Neuronal stem cell (in vitro differentiated cells): Measurements from ENCODE around the gene S100A10.

Source experiments
- DNase-seq: peaks from one replicate; pipeline ENCODE4 v3.0.0-alpha.2; 2013; ENCODE audit warnings: low spot score
- H2AFZ ChIP-seq: one replicate; pipeline ENCODE4 v1.6.1; 2013; ENCODE audit warnings: mild to moderate bottlenecking, low read length, inconsistent platforms
- H2AK5ac ChIP-seq: 2 replicates; pipeline ENCODE4 v1.6.1; 2013; ENCODE audit warnings: low read depth, mild to moderate bottlenecking, inconsistent platforms, low read length, moderate library complexity, mixed read lengths
- H2BK120ac ChIP-seq: 2 replicates; pipeline ENCODE4 v1.6.1; 2013; ENCODE audit warnings: low read depth, mild to moderate bottlenecking, inconsistent platforms, low read length, moderate library complexity, mixed read lengths
- H2BK12ac ChIP-seq: one replicate; pipeline ENCODE4 v1.6.1; 2013; ENCODE audit warnings: low read length, inconsistent platforms
- H2BK15ac ChIP-seq: 2 replicates; pipeline ENCODE4 v1.6.1; 2013; ENCODE audit warnings: mild to moderate bottlenecking, low read length, inconsistent platforms, mixed read lengths
- H2BK5ac ChIP-seq: one replicate; pipeline ENCODE4 v1.6.1; 2013; ENCODE audit warnings: inconsistent platforms, mild to moderate bottlenecking, low read length, moderate library complexity
- H3K14ac ChIP-seq: one replicate; pipeline ENCODE4 v1.6.1; 2013; ENCODE audit warnings: low read length, inconsistent platforms
- H3K18ac ChIP-seq: 2 replicates; pipeline ENCODE4 v1.6.1; 2013; ENCODE audit warnings: low read length, inconsistent platforms
- H3K23ac ChIP-seq: 2 replicates; pipeline ENCODE4 v1.6.1; 2013; ENCODE audit warnings: low read depth, mild to moderate bottlenecking, mixed read lengths, low read length, inconsistent platforms; ENCODE audit not compliant: poor library complexity
- H3K27ac ChIP-seq: replicated peaks from 3 replicates; pipeline ENCODE4 v1.5.1; 2013; ENCODE audit warnings: low read length, inconsistent platforms
- H3K27me3 ChIP-seq, 3 experiments: 2 replicates each; pipeline ENCODE4 v1.6.1; 2013; ENCODE audit warnings: low read length in 3 of 3, mild to moderate bottlenecking in 2 of 3, inconsistent platforms in 1 of 3, low read depth in 1 of 3, mixed read lengths in 1 of 3, moderate library complexity in 1 of 3; ENCODE audit not compliant: control insufficient read depth in 3 of 3, insufficient read depth in 3 of 3
- H3K36me3 ChIP-seq, 2 donors: replicated peaks in 1 of 2; 2 replicates each; pipeline ENCODE4 v1.6.1; 2013; ENCODE audit warnings: low read length in 2 of 2; ENCODE audit not compliant: control insufficient read depth in 2 of 2, insufficient read depth in 2 of 2
- H3K4ac ChIP-seq: 2 replicates; pipeline ENCODE4 v1.6.1; 2013; ENCODE audit warnings: inconsistent platforms, mild to moderate bottlenecking, low read length, moderate library complexity
- H3K4me1 ChIP-seq, 2 donors: 1 replicate in 1 of 2; 2 replicates in 1 of 2; pipeline ENCODE4 v1.6.1; 2013; ENCODE audit warnings: low read length in 2 of 2, low read depth in 1 of 2; ENCODE audit not compliant: control insufficient read depth in 2 of 2, insufficient read depth in 1 of 2
- H3K4me2 ChIP-seq: one replicate; pipeline ENCODE4 v1.6.1; 2013; ENCODE audit warnings: mild to moderate bottlenecking, low read length, inconsistent platforms; ENCODE audit not compliant: insufficient read depth, poor library complexity, severe bottlenecking
- H3K4me3 ChIP-seq, 2 donors: 2 replicates each; pipeline ENCODE4 v1.5.1; 2013; ENCODE audit warnings: low read length in 2 of 2, mild to moderate bottlenecking in 2 of 2, inconsistent platforms in 1 of 2, moderate library complexity in 1 of 2
- H3K79me1 ChIP-seq: one replicate; pipeline ENCODE4 v1.6.1; 2013; ENCODE audit warnings: low read depth, mild to moderate bottlenecking, inconsistent platforms, low read length, moderate library complexity
- H3K9ac ChIP-seq: one replicate; pipeline ENCODE4 v1.6.1; 2013; ENCODE audit warnings: mild to moderate bottlenecking, low read depth, low read length, inconsistent platforms; ENCODE audit not compliant: poor library complexity
- H3K9me3 ChIP-seq, 2 donors: replicated peaks in 1 of 2; 2 replicates each; pipeline versions ENCODE3 to v1.6.1; 2013; ENCODE audit warnings: low read length in 2 of 2, mild to moderate bottlenecking in 2 of 2, inconsistent platforms in 1 of 2, low read depth in 1 of 2, mixed read lengths in 1 of 2, moderate library complexity in 1 of 2; ENCODE audit not compliant: control insufficient read depth in 2 of 2, insufficient read depth in 1 of 2
- H4K8ac ChIP-seq: one replicate; pipeline ENCODE4 v1.6.1; 2013; ENCODE audit warnings: low read depth, mild to moderate bottlenecking, inconsistent platforms, low read length, moderate library complexity
- H4K91ac ChIP-seq: one replicate; pipeline ENCODE4 v1.6.1; 2013; ENCODE audit warnings: low read length, low read depth, mild to moderate bottlenecking, inconsistent platforms; ENCODE audit not compliant: poor library complexity
- WGBS, 2 donors: extraction: QIAGEN DNeasy Blood & Tissue Kit; methylation state at CpG; one replicate each; pipeline ENCODE4 v1.1.7; 2013; ENCODE audit warnings: missing lambda C conversion rate in 2 of 2, mixed read lengths in 1 of 2; ENCODE audit not compliant: insufficient read length in 2 of 2, insufficient replicate concordance in 1 of 2; ENCODE audit errors: extremely low coverage in 2 of 2; 5-methylcytosine and 5-hydroxymethylcytosine counted together

The S100A10 gene

GRCh38 chr1:151948506-151948905, 45.2 kb downstream of the S100A10 start:
- no peak overlapping the region for H3K4me2 ChIP-seq
- no peak for DNase-seq
- peaks cover 0 to 14% (median 0%) of the 10 kb centered on the region in 3 experiments for H3K27me3 ChIP-seq
- H2BK5ac ChIP-seq: no peak overlapping the region
- no peak overlapping the region for H3K4me3 ChIP-seq
- no peak overlapping the region for H3K14ac ChIP-seq
- no peaks in the 10 kb centered on the region for H3K79me1 ChIP-seq
- H3K9me3 ChIP-seq: no peaks in the 10 kb centered on the region
- H4K8ac ChIP-seq: no peak overlapping the region
- H3K4ac ChIP-seq: no peak overlapping the region
- no CpG with 5 or more reads among the region's 1 CpG for WGBS, 2 donors
- H2BK15ac ChIP-seq: no peak overlapping the region
- no peak overlapping the region for H3K9ac ChIP-seq
- H3K36me3 ChIP-seq: no peaks in the 10 kb centered on the region
- H2BK120ac ChIP-seq: no peak overlapping the region
- no peak overlapping the region for H4K91ac ChIP-seq
- H2AK5ac ChIP-seq: no peak overlapping the region
- H3K23ac ChIP-seq: no peak overlapping the region
- H2BK12ac ChIP-seq: no peak overlapping the region
- no peak overlapping the region for H3K18ac ChIP-seq
- H2AFZ ChIP-seq: no peak overlapping the region
- H3K27ac ChIP-seq: no peak overlapping the region
- H3K4me1 ChIP-seq: peaks cover 0 to 2% of the 10 kb centered on the region in 2 donors

GRCh38 chr1:151947140-151947539, 46.5 kb downstream of the S100A10 start:
- H3K27me3 ChIP-seq: peaks cover 0 to 14% (median 0%) of the 10 kb centered on the region in 3 experiments
- H3K36me3 ChIP-seq: no peaks in the 10 kb centered on the region

GRCh38 chr1:151945725-151946722, 47.6 kb downstream of the S100A10 start:
- Histone ChIP-seq H3K4me1 (peaks cover 0 to 2% of the 10 kb centered on the region in 2 donors), H3K27me3 (peaks cover 0 to 14% (median 0%) of the 10 kb centered on the region in 3 experiments), H3K36me3 (no peaks in the 10 kb centered on the region), H3K4me2 (no peak overlapping the region), H4K8ac (no peak overlapping the region), H2AFZ (no peak overlapping the region), H3K23ac (no peak overlapping the region), H3K14ac (no peak overlapping the region), H4K91ac (no peak overlapping the region), H3K27ac (no peak overlapping the region), H3K9ac (no peak overlapping the region), H3K9me3 (no peaks in the 10 kb centered on the region), H2BK15ac (no peak overlapping the region), H3K4ac (no peak overlapping the region), H2BK120ac (no peak overlapping the region), H3K4me3 (no peak overlapping the region), H2AK5ac (no peak overlapping the region), H2BK5ac (no peak overlapping the region), H2BK12ac (no peak overlapping the region), H3K79me1 (no peaks in the 10 kb centered on the region), H3K18ac (no peak overlapping the region)
- no CpG with 5 or more reads among the region's 10 CpGs for WGBS, 2 donors
- peak; percentile 5 for DNase-seq

More at GRCh38 chr1:151947140-151947539, 46.5 kb downstream of the S100A10 start:
- no peak overlapping the region for H2BK5ac ChIP-seq
- no peak overlapping the region for H2AK5ac ChIP-seq
- H3K18ac ChIP-seq: no peak overlapping the region
- H3K9me3 ChIP-seq: no peaks in the 10 kb centered on the region
- no peak overlapping the region for H3K27ac ChIP-seq
- no peak overlapping the region for H3K4ac ChIP-seq
- H3K79me1 ChIP-seq: no peaks in the 10 kb centered on the region
- H3K14ac ChIP-seq: no peak overlapping the region
- no peak overlapping the region for H2BK15ac ChIP-seq
- H2BK120ac ChIP-seq: no peak overlapping the region
- no peak overlapping the region for H3K4me3 ChIP-seq
- H3K4me1 ChIP-seq: peaks cover 0 to 2% of the 10 kb centered on the region in 2 donors
- no CpG with 5 or more reads among the region's 2 CpGs for WGBS, 2 donors
- no peak overlapping the region for H4K8ac ChIP-seq
- DNase-seq: no peak
- no peak overlapping the region for H3K23ac ChIP-seq
- H2BK12ac ChIP-seq: no peak overlapping the region
- H3K9ac ChIP-seq: no peak overlapping the region
- H2AFZ ChIP-seq: no peak overlapping the region
- no peak overlapping the region for H4K91ac ChIP-seq
- no peak overlapping the region for H3K4me2 ChIP-seq

- Histone ChIP-seq H2AFZ (no peak overlapping the region), H3K4me3 (no peak overlapping the region), H2BK12ac (no peak overlapping the region), H3K79me1 (no peaks in the 10 kb centered on the region), H3K9ac (no peak overlapping the region), H3K14ac (no peak overlapping the region), H4K8ac (no peak overlapping the region), H3K4me2 (no peak overlapping the region), H3K23ac (no peak overlapping the region), H3K4ac (no peak overlapping the region), H4K91ac (no peak overlapping the region), H3K27ac (no peak overlapping the region), H2BK15ac (no peak overlapping the region), H3K18ac (no peak overlapping the region), H3K4me1 (peaks cover 0 to 2% of the 10 kb centered on the region in 2 donors), H3K9me3 (no peaks in the 10 kb centered on the region), H2BK120ac (no peak overlapping the region), H3K36me3 (no peaks in the 10 kb centered on the region), H2BK5ac (no peak overlapping the region), H3K27me3 (peaks cover 0 to 14% (median 0%) of the 10 kb centered on the region in 3 experiments), H2AK5ac (no peak overlapping the region)
- no CpG with 5 or more reads among the region's 3 CpGs for WGBS, 2 donors
- DNase-seq: no peak
Measured at GRCh38 chr1:151944857-151945575, 48.6 kb downstream of the S100A10 start.
